Measurements from ENCODE around the gene POFUT1. TPM values are rescaled to one million over a fixed set of nuclear protein-coding genes. Genes with fewer than 3 reads are reported as not detected.

Gene POFUT1
- total RNA-seq, 1 experiment from 2014 or later = 51.3 TPM

- no peaks in the 10 kb centered on the region for H3K27me3 ChIP-seq (ENCODE audit: insufficient read depth, low read depth)
- BruUV-seq (replicated peaks) = no TSS peak
- POLR2A ChIA-PET (ENCODE audit: unreplicated experiment) = no interaction called here
- H4K20me1 ChIP-seq (ENCODE audit: insufficient read depth) = peaks cover 25% of the 10 kb centered on the region
- H2AFZ ChIP-seq = peak overlapping the region; percentile 94
- CTCF ChIA-PET = no interaction called here
- TF ChIP-seq, protein P1, sequence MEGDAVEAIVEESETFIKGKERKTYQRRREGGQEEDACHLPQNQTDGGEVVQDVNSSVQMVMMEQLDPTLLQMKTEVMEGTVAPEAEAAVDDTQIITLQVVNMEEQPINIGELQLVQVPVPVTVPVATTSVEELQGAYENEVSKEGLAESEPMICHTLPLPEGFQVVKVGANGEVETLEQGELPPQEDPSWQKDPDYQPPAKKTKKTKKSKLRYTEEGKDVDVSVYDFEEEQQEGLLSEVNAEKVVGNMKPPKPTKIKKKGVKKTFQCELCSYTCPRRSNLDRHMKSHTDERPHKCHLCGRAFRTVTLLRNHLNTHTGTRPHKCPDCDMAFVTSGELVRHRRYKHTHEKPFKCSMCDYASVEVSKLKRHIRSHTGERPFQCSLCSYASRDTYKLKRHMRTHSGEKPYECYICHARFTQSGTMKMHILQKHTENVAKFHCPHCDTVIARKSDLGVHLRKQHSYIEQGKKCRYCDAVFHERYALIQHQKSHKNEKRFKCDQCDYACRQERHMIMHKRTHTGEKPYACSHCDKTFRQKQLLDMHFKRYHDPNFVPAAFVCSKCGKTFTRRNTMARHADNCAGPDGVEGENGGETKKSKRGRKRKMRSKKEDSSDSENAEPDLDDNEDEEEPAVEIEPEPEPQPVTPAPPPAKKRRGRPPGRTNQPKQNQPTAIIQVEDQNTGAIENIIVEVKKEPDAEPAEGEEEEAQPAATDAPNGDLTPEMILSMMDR (conservative IDR thresholded peaks at IDR 0.05) = no peak
- no peak for TF ChIP-seq EZH2 (IDR thresholded peaks at IDR 0.05; ENCODE audit: low read depth)
- peaks cover 7% of the 10 kb centered on the region; the same call in 1 of the 2 replicates for H3K36me3 ChIP-seq (ENCODE audit: low read depth)
- H3K4me1 ChIP-seq (replicated peaks; ENCODE audit: insufficient read depth) = peaks cover 41% of the 10 kb centered on the region
- H3F3A ChIP-seq (ENCODE audit: insufficient read depth, low read depth) = peaks cover 15% of the 10 kb centered on the region; the same call in 1 of the 2 replicates
- intact Hi-C loops (cut with micrococcal nuclease; ENCODE audit: unreplicated experiment) = loop anchor here (2.0 to 5.0 kb wide), 3 partner anchors 70 to 152 kb away; partner anchors contain the start of genes ASXL1 and KIF3B
- H3K27ac ChIP-seq = peak overlapping the region; percentile 35; the same call in 1 of the 2 replicates
- no peaks in the 10 kb centered on the region for H3K9me3 ChIP-seq (ENCODE audit: insufficient read depth, low read depth)
- no peak for DNase-seq
- peak overlapping the region; percentile 95 for H3K4me3 ChIP-seq
- H3K79me2 ChIP-seq (ENCODE audit: low read depth) = peaks cover 76% of the 10 kb centered on the region
- peak overlapping the region; percentile 99 for H3K4me2 ChIP-seq
- no peaks in the 10 kb centered on the region for H3K9me2 ChIP-seq (ENCODE audit: insufficient read depth)
These were observed 687 bp upstream of the POFUT1 start for GRCh38 chr20:32206760-32207625.

DNA sequence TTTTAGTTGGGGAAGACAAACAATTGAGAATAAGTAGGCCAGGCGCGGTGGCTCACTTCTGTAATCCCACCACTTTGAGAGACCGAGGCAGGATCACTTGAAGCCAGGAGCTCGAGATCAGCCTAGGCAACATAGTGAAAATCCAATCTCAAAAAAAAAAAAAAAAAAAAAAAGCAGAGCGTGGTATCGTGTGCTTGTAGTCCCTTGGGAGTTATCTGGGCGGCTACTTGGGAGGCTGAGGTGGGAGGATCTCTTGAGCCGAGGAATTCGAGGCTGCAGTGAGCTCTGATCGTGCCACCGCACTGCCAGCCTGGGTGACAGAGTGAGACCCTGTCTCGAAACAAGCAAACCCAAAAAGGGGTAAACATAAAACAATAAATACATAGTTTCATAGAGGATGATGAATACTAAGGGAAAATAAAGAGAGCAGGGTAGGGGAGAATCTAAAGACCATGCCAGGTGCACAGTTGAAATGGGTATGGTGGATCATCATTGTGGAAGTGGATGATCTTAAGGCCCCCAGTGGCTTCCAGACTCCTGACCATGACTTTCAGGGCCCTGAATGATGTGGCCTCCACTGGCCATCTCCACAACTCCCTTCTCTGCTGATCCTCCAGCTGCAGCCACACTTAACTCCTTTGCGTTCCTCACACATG, 947 bp downstream of the POFUT1 start:
- POLR2A ChIA-PET (ENCODE audit: unreplicated experiment) = no interaction called here
- peaks cover 63% of the 10 kb centered on the region for H3K79me2 ChIP-seq (ENCODE audit: low read depth)
- peaks cover 41% of the 10 kb centered on the region for H3K4me1 ChIP-seq (replicated peaks; ENCODE audit: insufficient read depth)
- peak overlapping the region; percentile 95 for H3K4me3 ChIP-seq
- H2AFZ ChIP-seq = peak overlapping the region; percentile 100
- H3F3A ChIP-seq (ENCODE audit: insufficient read depth, low read depth) = peaks cover 15% of the 10 kb centered on the region; the same call in 1 of the 2 replicates
- H3K4me2 ChIP-seq = peak overlapping the region; percentile 89
- H3K27ac ChIP-seq = no peak overlapping the region
- peaks cover 11% of the 10 kb centered on the region; the same call in 1 of the 2 replicates for H3K36me3 ChIP-seq (ENCODE audit: low read depth)
- CTCF ChIA-PET = interaction anchor here (0.7 kb wide), 1 partner anchor 68 kb away, joined by 10 read pairs; no protein-coding TSS in a partner anchor
- H3K9me3 ChIP-seq (ENCODE audit: insufficient read depth, low read depth) = no peaks in the 10 kb centered on the region
- intact Hi-C loops (cut with micrococcal nuclease; ENCODE audit: unreplicated experiment) = loop anchor here (5.0 kb wide), 2 partner anchors 69 to 124 kb away; partner anchors contain the start of gene KIF3B
- no peaks in the 10 kb centered on the region for H3K27me3 ChIP-seq (ENCODE audit: insufficient read depth, low read depth)
- no TSS peak for BruUV-seq (replicated peaks)
- TF ChIP-seq EZH2 (IDR thresholded peaks at IDR 0.05; ENCODE audit: low read depth) = no peak
- TF ChIP-seq, protein P1 (conservative IDR thresholded peaks at IDR 0.05) = no peak
- H3K9me2 ChIP-seq (ENCODE audit: insufficient read depth) = no peaks in the 10 kb centered on the region
- no peak for DNase-seq
- H4K20me1 ChIP-seq (ENCODE audit: insufficient read depth) = peaks cover 15% of the 10 kb centered on the region

DNA sequence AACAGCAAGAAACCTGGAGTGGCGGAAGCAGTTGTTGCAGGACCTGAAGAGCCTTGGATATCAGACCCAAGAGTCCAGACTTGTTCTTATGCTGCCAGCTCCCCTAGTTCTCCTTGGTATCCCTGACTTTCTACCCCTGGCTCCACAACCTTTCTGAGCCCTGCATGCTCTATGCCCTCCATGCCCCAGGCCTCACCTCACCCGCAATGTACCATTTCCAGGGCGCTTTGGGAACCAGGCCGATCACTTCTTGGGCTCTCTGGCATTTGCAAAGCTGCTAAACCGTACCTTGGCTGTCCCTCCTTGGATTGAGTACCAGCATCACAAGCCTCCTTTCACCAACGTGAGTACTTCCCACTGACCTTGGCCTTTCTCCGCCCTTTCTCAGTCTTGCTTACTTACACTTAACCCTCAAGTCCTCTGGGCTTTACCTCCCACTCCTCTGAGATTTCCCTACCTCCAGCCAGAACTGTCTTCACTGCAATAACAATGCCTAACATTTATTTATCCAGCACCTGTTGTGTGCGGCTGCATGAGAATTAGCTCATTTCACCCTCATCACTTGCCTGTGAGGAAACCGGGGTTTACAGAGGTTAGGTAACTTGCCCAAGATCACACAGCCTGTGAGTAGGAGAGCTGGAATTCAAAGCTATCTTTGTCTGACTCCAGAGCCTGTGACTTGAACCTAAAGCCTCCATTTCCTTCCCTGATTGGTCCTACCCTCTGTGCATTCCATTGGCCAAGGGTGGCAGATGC, 2.3 kb downstream of the POFUT1 start:
- Histone ChIP-seq H3K4me1 (replicated peaks; ENCODE audit: insufficient read depth) (peaks cover 28% of the 10 kb centered on the region), H3K79me2 (ENCODE audit: low read depth) (peaks cover 49% of the 10 kb centered on the region), H3K36me3 (ENCODE audit: low read depth) (0 out of 2 replicates have a peak, but pooled peaks cover 11% of the 10 kb centered on the region), H3K9me3 (ENCODE audit: insufficient read depth, low read depth) (no peaks in the 10 kb centered on the region), H3K4me2 (no peak overlapping the region), H3K4me3 (no peak overlapping the region), H4K20me1 (ENCODE audit: insufficient read depth) (peaks cover 1% of the 10 kb centered on the region), H3K27me3 (ENCODE audit: insufficient read depth, low read depth) (no peaks in the 10 kb centered on the region), H3K9me2 (ENCODE audit: insufficient read depth) (no peaks in the 10 kb centered on the region), H3F3A (ENCODE audit: insufficient read depth, low read depth) (peaks cover 10% of the 10 kb centered on the region; the same call in 1 of the 2 replicates), H3K27ac (no peak overlapping the region), H2AFZ (no peak overlapping the region)
- ChIA-PET POLR2A (ENCODE audit: unreplicated experiment) (interaction anchor here (0.6 kb wide), 1 partner anchor 8 kb away, joined by 4 read pairs; no protein-coding TSS in a partner anchor), CTCF (no interaction called here)
- intact Hi-C loops (cut with micrococcal nuclease; ENCODE audit: unreplicated experiment) = loop anchor here (5.0 kb wide), 2 partner anchors 67 to 122 kb away; partner anchors contain the start of gene KIF3B
- no peak for DNase-seq
- no peak for TF ChIP-seq EZH2 (IDR thresholded peaks at IDR 0.05; ENCODE audit: low read depth)
- TF ChIP-seq, protein P1 (conservative IDR thresholded peaks at IDR 0.05) = no peak
- no TSS peak for BruUV-seq (replicated peaks)

Measured in PC-9 (cell line).